DMS153 treated with DMSO at 0.1 percent for 48 hours (cell line): ENCODE measurements around the gene FBXL16.
A peak's percentile ranks its signal among the peaks of the same experiment; 100 is the strongest.
"Not testable (repeated sequence)": the region's sequence is repeated elsewhere in the genome, so short reads cannot be mapped to it uniquely, and the experiment has no call there.

Source experiments
- DNase-seq: peaks from one replicate; lab custom pipeline; 2025; ENCODE audit not compliant: unreplicated experiment; lab: John Stamatoyannopoulos, UW

The FBXL16 gene

GRCh38 chr16:724188-725040 lies 18.8 kb upstream of the FBXL16 start:
- DNase-seq, result no peak

GRCh38 chr16:723695-724094 lies 18.1 kb upstream of the FBXL16 start:
- DNase-seq, result no peak

GRCh38 chr16:722835-723633 lies 17.4 kb upstream of the FBXL16 start:
- no peak for DNase-seq

GRCh38 chr16:721765-722540 lies 16.4 kb upstream of the FBXL16 start:
- no peak for DNase-seq

GRCh38 chr16:720990-721764 lies 15.6 kb upstream of the FBXL16 start, which contains the start of gene ANTKMT:
Gene ANTKMT (plus strand): TSS chr16:721146. CDS start chr16:721275, 129 bp downstream.
- DNase-seq, result peak; percentile 85

GRCh38 chr16:720447-720989 lies 14.9 kb upstream of the FBXL16 start:
- DNase-seq, result peak; percentile 14

GRCh38 chr16:719815-720446 lies 14.3 kb upstream of the FBXL16 start:
- DNase-seq, result no peak

GRCh38 chr16:718922-719321 lies 13.3 kb upstream of the FBXL16 start:
- no peak for DNase-seq

- no peak for DNase-seq
These were observed 12.8 kb upstream of the FBXL16 start for GRCh38 chr16:718389-718788.

GRCh38 chr16:717450-718245 lies 12.0 kb upstream of the FBXL16 start:
- no peak for DNase-seq

GRCh38 chr16:716768-717325 lies 11.2 kb upstream of the FBXL16 start:
- no peak for DNase-seq

GRCh38 chr16:716200-716568 lies 10.6 kb upstream of the FBXL16 start:
- no peak for DNase-seq

- no peak for DNase-seq
These were observed 10.0 kb upstream of the FBXL16 start for GRCh38 chr16:715477-716199.

- peak; percentile 66 for DNase-seq
These were observed 9.2 kb upstream of the FBXL16 start, which contains the start of gene METRN for GRCh38 chr16:714558-715476. Gene METRN (plus strand): TSS chr16:715118. CDS start chr16:715290, 172 bp downstream.

GRCh38 chr16:714079-714478 lies 8.5 kb upstream of the FBXL16 start:
- DNase-seq, result no peak

- not testable (repeated sequence) for DNase-seq
These were observed 7.2 kb upstream of the FBXL16 start for GRCh38 chr16:712740-713250.
